PC-3 (cell line): ENCODE data around the gene FGGY.

Source experiments
- CTCF ChIP-seq: fragments of 300-600 bp; sonication (generic); conservative IDR thresholded peaks from 2 replicates; pipeline ENCODE4 v1.5.1; 2017; ENCODE audit warnings: antibody characterized with exemption, low read depth, mild to moderate bottlenecking, low read length
- EZH2phosphoT487 ChIP-seq: fragments of 300-600 bp; sonication (generic); IDR thresholded peaks from 2 replicates; pipeline ENCODE4 v1.6.1; 2018; ENCODE audit warnings: mild to moderate bottlenecking, antibody characterized with exemption, low read length, borderline replicate concordance

GRCh38 chr1:59271561-59272260 is 25.2 kb upstream of the FGGY start:
- TF ChIP-seq CTCF (no peak), EZH2phosphoT487 (no peak)
